CD4-positive, alpha-beta T cell treated with Interleukin-15 for 4 hours (primary cell): ENCODE data around the gene AVPR2.
A peak's percentile ranks its signal among the peaks of the same experiment; 100 is the strongest.

ENCODE experiments used
- DNase-seq: peaks from one replicate; pipeline ENCODE4 v3.0.0-alpha.2; 2020; ENCODE audit warnings: low spot score

The AVPR2 gene

GRCh38 chrX:153932220-153932915, 27.9 kb downstream of the AVPR2 start:
- DNase-seq: no peak

DNA sequence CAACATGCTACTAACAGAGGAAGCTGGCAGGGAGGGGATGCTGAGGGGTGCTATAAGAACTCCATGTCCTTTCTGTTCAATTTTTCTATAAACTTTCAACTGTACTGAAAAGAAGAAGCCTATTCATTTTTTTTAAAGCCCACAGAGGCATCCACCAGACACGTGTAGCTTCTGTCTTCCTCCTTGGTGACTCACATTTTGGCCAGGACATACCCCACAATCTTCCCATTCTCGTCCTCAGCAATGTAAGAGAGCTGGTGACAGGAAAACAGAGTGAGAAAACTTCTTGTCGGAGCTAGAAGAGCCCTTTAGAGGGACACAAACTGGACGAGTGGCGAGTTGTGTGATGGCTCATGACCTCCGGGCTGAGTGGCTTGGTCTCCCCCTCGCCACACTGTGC, 29.3 kb downstream of the AVPR2 start:
- no peak for DNase-seq

- no peak for DNase-seq
Observed at GRCh38 chrX:153934148-153934761, 29.8 kb downstream of the AVPR2 start.

DNA sequence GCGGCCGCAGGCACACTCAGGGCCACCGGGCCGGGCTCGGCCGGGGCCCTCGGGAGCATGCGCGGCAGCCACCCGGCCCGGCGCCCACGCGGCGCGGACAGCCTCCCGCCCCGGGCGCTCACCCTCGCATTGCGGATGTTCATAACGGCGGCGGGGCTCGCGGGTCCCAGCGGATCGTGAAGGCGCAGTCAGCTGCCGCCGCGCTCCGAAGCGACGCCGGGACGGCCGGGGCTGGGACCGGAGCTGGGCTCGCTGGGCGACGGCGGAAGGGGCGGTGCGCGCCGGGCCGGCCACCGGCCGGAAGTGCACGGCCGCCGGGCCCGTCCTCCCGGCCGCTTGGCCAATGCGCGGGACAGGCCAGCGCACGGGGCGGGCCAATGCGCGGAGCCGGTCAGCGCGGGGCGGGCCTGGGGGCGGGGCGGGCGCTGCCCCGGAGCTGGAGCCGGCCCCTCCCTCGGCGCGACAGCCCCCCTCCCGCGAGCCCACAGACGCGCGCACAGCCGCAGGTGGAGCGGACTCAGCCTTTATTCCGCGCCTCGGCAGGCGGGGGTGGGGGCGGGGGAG, 30.4 kb downstream of the AVPR2 start, which contains the start of gene NAA10:
TSS of gene NAA10 (minus strand) at position 276 of the 564 bp plus-strand sequence. CDS start at position 143, 133 bp downstream.
- DNase-seq: peak; percentile 57

- no peak for DNase-seq
Observed at GRCh38 chrX:153935326-153935851, 30.9 kb downstream of the AVPR2 start.

DNA sequence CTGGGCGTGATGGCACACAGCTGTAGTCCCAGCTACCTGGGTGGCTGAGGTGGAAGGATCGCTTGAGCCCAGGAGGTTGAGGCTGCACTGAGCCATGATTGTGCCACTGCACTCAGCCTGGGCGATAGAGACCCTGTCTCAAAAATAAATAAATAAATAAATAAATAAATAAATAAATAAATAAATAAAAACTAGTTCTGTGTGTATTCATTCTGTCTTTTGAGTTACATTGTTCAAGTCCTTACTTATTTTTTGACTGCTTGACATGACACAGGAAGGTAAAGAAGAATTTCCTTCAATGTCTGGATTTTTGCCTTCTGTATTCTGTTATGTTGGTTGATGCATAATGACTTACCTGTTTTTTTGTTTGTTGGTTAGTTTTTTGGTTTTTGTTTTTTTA, 32.6 kb downstream of the AVPR2 start:
- DNase-seq: no peak

- DNase-seq: no peak
Observed at GRCh38 chrX:153938226-153938786, 33.8 kb downstream of the AVPR2 start.

DNA sequence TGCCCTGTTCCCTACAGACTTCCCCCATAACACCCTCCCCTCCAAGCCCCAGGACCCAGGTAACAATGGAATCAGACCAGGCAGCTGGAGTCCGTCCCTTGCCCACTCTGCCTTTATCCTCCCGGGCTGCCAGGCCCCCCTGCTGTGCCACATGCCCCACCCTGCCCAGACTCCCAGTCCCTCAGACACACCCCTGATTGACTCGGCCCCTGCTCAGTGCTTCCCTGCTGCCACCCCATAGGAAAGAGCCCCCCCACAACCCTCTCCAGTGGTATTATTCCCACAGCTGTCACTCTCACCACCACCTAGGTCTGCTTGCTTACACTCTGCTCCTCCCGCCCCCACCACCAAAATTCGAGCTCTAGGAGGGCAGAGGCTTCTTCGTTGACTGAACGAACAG, 35.1 kb downstream of the AVPR2 start:
- DNase-seq: no peak

DNA sequence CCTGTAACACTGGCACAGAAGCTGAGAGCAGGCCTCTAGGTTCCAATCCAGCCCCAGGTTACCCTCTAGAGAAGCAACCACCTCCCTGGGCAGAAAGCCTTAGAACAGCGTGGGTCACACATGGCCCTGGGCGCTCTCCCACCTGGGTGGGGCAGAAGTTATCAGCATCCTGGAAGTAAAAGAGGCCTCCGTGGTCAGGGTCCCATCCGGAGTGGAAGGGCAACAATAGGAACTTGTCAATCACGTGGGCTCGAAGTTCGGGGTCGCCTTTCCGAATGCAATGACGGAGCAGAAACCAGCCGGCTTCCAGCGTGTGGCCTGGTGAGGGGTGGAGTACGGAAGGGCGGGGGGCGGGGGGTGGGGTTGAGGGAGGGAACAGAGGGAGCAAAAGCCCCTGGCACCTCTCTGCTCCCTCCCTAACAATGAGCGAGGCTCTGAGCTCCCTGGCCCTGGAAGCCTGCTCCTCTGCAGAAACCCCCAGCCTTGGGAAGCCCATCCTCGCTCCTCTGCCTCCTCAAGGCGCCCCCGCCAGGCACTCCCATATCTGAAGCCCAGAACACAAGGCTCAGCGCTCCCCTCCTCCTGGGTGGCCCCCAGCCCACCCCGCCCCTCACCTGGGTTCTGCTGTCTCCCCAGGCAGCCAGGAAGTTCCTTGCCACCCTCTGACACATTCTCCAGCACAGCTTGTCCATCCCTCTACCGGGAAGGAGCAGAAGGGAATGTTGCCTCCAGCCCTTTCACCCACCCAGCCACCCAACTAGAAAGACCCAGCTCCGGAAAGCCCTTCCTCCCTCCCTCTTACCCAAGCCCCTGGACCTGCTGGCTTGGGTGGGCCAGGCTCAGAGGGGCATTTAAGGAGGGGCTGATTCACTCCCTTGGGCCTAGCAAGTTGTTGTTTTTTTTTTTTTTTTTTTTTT, 37.1 kb downstream of the AVPR2 start:
- DNase-seq: no peak

GRCh38 chrX:153944140-153944799, 39.8 kb downstream of the AVPR2 start, which contains the start of gene RENBP:
TSS of gene RENBP (minus strand) at chrX:153944643. CDS start at chrX:153944610, 33 bp downstream.
- DNase-seq: peak; percentile 33

GRCh38 chrX:153944800-153945150, 40.3 kb downstream of the AVPR2 start:
- no peak for DNase-seq

DNA sequence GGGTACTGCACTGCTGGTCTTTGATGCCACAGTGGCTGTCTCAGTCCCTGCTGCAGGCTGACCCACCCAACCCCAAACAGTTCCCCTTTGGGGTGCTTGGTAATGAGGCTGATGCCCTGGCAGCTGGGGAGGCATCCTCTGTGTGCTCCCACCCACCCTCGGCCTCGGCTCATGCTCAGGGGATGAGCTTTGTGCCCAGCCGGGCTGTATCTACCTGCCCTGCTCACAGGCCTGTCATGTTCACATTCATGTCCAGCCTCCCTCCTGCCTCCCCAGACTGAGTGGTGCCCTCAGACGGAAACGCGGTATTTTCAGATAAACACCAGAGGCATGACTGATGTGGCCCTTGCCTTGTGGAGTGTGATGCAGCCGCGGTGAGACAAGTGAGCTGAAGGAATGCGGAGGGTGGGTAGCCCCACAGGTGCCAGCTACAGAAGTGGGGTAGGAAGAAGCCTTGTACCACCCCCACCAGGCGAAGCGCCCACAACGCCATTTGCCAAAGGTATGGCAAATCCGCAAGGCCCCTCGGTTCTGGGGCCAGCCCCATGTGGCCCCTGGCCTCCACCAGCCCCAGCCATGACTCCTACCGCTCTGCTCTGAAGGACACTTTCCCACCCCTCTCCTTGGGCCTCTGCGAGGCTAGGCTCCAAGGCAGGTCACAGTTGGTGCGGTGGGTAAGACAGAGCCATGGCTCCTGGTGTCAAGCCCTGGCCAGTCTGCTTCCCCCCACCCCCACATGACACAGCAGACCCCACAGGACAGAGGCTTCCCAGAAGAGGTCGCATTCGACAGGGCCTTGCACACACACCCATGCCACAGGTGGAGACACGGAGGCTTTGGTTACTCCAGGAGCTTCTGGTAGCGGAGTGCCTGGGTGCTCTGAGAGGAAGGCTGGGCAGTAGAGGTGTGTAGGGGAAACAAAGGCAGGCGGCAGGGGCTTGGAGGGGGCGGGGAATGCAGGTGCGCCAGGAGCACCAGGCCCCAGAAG, 41.8 kb downstream of the AVPR2 start:
- DNase-seq: no peak

GRCh38 chrX:153947009-153947769, 42.7 kb downstream of the AVPR2 start:
- DNase-seq: peak; percentile 82

- no peak for DNase-seq
Observed at GRCh38 chrX:153948002-153948466, 43.6 kb downstream of the AVPR2 start.

DNA sequence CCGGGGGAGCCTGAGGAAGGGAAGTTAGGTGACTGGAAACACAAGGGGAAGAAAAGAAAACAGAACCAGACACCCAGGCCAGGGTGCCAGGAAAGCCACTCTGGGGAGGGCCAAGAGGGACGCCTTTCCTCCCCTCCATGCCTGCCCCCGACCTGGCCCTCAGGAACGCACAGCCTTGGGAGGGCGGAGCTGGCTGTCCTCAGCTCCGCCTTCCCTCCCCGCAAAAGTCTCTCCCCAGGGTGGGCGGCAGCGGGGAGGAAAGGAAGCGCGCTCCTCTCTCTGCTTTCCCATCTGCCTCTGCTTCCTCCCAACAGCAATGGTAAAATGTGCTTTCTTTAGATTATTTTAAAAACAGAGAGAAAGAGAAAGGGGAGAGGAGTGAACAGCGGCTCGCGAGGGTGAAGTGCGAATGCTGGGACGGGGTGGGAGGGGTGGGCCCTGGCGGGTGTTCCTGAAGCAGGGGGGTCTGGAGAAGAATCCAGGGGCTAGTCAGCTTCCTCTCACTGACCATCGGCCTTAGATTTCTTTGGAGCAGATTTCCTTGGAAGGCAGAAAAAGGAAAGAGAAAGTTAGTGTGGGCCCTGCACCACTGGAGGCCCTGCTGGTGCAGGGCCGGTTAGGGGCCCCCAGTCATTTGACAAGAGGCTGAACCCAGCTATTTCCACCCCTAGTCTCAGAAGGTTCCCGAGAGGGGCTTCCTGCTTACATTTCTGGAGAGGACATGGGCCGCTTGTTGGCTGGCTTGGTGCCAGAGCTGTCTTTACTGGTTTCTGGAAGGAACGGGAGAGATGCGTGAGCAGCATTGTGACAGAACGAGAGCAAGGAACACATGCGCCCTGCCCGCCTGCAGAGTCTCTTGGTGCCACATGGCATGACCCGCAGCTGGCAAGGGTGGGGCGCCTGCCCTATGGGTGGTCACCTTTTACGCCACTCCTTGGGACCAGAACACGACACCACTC, 44.7 kb downstream of the AVPR2 start:
- DNase-seq: no peak

DNA sequence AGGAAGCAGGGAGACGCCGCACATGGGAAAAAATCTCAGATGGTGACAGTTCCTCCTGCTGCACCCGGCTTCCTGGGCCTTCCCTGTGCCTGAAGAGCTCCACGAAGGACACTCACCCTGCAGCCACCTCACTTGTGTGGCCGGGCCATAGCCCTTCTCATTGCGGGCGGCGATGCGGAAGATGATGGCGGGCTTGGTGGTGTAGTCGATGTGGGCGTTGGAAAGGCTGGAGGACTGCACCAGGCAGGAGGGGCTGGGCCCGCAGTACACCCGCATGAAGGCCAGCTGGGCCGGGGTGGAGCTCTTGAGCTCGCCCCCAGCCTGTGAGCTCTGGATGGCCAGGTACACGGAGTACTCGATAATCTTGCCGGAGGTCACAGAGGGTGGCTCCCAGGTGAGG, 45.7 kb downstream of the AVPR2 start:
- DNase-seq: no peak

DNA sequence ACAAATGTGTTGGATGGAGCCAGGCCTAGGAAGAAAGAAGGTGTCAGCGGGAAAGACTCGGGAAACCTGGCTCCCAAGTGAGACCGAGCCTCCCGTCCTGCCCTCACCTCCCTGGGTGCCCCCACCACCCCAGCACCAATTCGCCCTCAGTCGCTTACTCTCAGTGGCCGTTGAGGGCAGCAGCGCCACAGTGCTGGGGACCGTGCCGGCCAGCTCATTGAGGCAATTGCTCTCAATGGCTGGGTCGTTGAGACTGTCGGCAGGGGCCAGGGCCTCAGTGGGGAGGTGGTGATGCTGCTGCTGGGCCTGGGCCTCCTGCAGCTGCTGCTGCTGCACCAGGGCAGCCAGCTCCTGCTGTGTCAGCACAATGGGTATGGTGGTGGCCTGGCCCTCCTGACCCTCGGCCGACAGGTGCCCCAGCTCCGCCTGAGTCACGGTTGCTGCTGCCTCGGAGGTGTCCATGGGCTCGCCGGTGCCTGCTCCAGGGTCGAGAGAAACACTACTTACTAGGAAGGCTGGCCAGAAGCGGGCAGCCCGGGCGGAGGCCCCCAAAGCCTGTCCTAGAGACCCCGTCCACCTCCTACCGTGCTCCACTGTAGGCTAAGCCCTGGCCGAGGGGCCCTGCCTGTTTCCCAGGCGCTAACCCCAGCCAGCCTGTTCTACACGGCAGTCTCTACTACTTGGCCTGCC, 47.4 kb downstream of the AVPR2 start:
- no peak for DNase-seq
